ENCODE results near the gene TUBB4B. TPM values are rescaled to one million over a fixed set of nuclear protein-coding genes. Genes with fewer than 3 reads are reported as not detected.

The TUBB4B gene
- total RNA-seq, 1 donor from 2014 or later = 148 TPM

DNA sequence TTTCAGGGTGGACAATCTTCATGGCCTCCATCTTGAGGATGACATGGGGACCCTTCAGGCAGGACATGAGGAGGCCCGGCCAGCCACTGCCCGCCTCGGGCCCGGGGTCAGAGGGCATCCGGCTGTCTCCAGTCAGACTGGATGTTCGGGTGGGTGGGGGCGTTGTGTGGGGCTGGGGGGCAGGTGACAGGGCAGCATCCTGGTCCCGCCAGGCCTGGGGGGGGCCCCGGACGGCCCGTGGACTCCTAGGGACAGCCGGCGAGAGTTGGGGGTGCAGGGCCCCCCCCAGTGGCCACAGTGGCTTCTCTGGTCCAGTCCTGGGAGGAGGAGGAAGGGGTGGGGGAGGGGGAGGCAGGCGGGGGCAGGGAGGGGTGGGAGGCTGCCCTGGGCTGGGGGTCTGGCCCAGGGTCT is 20.0 kb upstream of the TUBB4B start:
- Mint-ChIP-seq H3K4me1 (peaks cover 6% of the 10 kb centered on the region), H3K4me3 (peak overlapping the region; percentile 49), H3K27ac (no peak overlapping the region), H3K9me3 (no peaks in the 10 kb centered on the region), H3K36me3 (no peaks in the 10 kb centered on the region), H3K27me3 (ENCODE audit: low read depth) (peaks cover 2% of the 10 kb centered on the region)
- TF ChIP-seq, protein P1, sequence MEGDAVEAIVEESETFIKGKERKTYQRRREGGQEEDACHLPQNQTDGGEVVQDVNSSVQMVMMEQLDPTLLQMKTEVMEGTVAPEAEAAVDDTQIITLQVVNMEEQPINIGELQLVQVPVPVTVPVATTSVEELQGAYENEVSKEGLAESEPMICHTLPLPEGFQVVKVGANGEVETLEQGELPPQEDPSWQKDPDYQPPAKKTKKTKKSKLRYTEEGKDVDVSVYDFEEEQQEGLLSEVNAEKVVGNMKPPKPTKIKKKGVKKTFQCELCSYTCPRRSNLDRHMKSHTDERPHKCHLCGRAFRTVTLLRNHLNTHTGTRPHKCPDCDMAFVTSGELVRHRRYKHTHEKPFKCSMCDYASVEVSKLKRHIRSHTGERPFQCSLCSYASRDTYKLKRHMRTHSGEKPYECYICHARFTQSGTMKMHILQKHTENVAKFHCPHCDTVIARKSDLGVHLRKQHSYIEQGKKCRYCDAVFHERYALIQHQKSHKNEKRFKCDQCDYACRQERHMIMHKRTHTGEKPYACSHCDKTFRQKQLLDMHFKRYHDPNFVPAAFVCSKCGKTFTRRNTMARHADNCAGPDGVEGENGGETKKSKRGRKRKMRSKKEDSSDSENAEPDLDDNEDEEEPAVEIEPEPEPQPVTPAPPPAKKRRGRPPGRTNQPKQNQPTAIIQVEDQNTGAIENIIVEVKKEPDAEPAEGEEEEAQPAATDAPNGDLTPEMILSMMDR (IDR thresholded peaks at IDR 0.05; ENCODE audit: unreplicated experiment) = no peak
- DNase-seq (ENCODE audit: low spot score in 2 of 2, unreplicated experiment in 2 of 2) = no peak

DNA sequence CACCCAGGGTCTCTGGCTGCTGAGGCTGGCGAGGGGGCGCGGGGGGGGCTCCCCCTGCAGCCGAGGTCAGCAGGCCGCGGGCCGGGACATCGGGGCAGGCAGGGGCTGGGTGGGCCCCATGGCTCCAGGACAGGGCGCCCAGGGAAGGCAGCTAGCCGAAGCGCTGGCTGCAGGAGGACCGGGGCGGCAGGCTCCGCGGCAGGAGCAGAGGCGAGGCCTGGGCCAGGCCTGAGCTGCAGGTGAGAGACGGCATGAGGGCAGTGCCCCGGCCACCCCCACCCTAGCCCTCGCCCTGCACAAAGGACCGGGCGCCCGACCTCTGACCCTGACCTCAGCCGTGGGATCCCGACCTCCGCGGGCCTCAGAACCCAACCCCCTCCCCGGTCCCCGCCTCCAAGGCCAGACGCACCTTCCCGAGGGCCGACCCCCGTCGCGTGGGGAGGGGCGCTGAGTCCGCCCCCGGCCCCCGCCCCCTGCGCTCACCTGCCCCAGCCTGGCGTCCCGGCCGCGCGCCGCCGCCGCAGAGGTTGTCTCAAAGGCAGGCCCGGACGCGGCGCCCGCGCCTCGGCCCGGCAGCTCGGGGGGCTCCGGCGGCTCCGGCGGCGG is 19.5 kb upstream of the TUBB4B start:
- Mint-ChIP-seq H3K4me3 (peak overlapping the region; percentile 33), H3K4me1 (peaks cover 9% of the 10 kb centered on the region), H3K9me3 (no peaks in the 10 kb centered on the region), H3K27ac (no peak overlapping the region), H3K27me3 (ENCODE audit: low read depth) (peaks cover 2% of the 10 kb centered on the region), H3K36me3 (no peaks in the 10 kb centered on the region)
- TF ChIP-seq, protein P1 (IDR thresholded peaks at IDR 0.05; ENCODE audit: unreplicated experiment) = no peak
- no peak for DNase-seq (ENCODE audit: low spot score in 2 of 2, unreplicated experiment in 2 of 2)

DNA sequence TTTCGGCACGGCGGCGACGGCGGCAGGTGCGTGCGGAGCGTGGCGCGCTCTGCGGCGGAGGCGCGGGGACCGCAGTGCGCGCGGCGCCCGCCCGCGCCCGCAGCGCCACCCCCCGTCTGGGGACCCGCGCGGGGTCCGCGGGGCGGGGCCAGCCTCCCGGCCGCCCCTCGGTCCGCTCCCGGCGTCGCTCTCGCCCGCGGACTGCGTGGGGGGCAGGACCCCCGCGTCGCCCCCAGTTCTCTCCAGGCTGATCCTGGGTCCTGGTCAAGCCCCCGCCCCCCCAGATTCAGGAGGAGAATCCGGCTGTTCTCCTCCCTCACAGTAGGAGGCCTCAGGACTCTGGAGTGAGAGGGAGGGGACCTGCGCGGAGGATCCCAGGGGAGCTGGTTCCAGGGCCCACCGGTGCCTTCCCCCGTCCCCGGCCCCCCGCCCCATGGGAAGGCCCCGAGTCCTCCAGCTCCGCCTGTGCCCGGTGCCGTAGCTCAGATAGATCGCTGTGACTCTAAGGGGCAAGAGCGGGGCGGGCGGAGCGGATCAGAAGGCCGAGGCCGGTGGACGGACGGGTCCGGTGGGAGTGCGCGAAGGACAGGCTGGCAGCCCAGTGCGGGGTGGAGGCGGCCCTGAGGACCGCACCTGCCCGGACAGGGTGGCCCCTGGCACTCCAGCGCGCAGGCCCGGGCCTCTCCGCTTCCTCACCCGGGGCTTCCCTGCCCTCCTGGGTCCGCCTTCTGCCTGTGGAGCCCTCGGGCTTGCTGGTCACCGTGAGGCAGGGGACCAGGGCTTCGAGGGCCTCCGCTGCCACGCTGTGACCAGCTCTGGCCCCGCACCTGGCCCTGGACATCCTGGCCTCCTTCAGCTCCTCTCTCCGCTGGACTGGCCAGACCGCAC is 18.7 kb upstream of the TUBB4B start, which contains the start of gene RNF208:
Gene RNF208 (minus strand): TSS at position 51 of the 888 bp plus-strand sequence. CDS start 1,028 bp downstream, outside the sequence.
- Mint-ChIP-seq H3K4me3 (peak within 1 kb of the TSS; percentile 82), H3K27ac (peak within 1 kb of the TSS; percentile 86), H3K4me1 (peaks cover 6% of the 10 kb centered on the region), H3K27me3 (ENCODE audit: low read depth) (peaks cover 2% of the 10 kb centered on the region), H3K36me3 (no peaks in the 10 kb centered on the region), H3K9me3 (no peaks in the 10 kb centered on the region)
- TF ChIP-seq, protein P1 (IDR thresholded peaks at IDR 0.05; ENCODE audit: unreplicated experiment) = no peak
- peak in 1 of 2 experiments; percentile 52 for DNase-seq (ENCODE audit: low spot score in 2 of 2, unreplicated experiment in 2 of 2)

- Mint-ChIP-seq H3K4me1 (peaks cover 9% of the 10 kb centered on the region), H3K9me3 (no peaks in the 10 kb centered on the region), H3K27me3 (ENCODE audit: low read depth) (peaks cover 4% of the 10 kb centered on the region), H3K27ac (peak overlapping the region; percentile 86), H3K4me3 (peak overlapping the region; percentile 82), H3K36me3 (no peaks in the 10 kb centered on the region)
- TF ChIP-seq, protein P1 (IDR thresholded peaks at IDR 0.05; ENCODE audit: unreplicated experiment) = no peak
- DNase-seq (ENCODE audit: low spot score in 2 of 2, unreplicated experiment in 2 of 2) = peak; percentile 91 to 93
Measured at GRCh38 chr9:137223078-137223970, 17.8 kb upstream of the TUBB4B start.
